SK-MEL-5 (cell line): ENCODE results near the gene ADAR. TPM values are rescaled to one million over a fixed set of nuclear protein-coding genes. Genes with fewer than 3 reads are reported as not detected.

Experiments
- DNase-seq: peaks from one replicate; pipeline ENCODE4 v3.0.0-alpha.2; 2016; ENCODE audit warnings: low read depth, low spot score
- in situ Hi-C: cut with HindIII; loops from 2 replicates; pipeline ENCODE4 v1.10.0; 2016; ENCODE audit warnings: low sequenced_read_pairs, high pct_unique_total_duplicates, low pct_unique_long_range_greater_than_20kb
- total RNA-seq: library from RNA; depleted of rRNA; stranded (reverse); fragments of >200 nt; shearing (Covaris generic); gene quantifications from 2 replicates; pipeline ENCODE4 v1.2.3, GENCODE V29; 2014

ADAR gene
- total RNA-seq, 1 experiment from 2014 or later = 184 TPM

- no peak for DNase-seq
- in situ Hi-C loops = no loop called here
These were observed 33.3 kb downstream of the ADAR start for GRCh38 chr1:154574716-154575115.

DNA sequence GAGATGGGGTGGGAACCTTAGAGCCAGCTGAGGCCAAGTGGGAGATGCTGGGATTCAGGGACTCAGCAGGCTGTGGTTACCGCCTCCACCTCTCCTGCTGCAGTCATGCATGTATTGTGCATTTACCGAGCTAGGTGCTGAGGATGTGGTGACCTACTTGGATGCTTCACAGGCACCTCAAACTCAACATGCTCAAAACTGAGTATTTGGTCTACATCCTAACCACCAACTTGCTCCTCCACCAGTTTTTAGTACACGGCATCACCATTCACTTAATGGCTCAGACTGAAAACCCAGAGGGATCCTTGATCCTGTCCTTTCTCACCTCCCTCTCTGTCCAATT, 34.8 kb downstream of the ADAR start:
- in situ Hi-C loops = no loop called here
- no peak for DNase-seq

- DNase-seq = no peak
- in situ Hi-C loops = no loop called here
These were observed 35.4 kb downstream of the ADAR start for GRCh38 chr1:154572468-154573167.

GRCh38 chr1:154571964-154572288, 36.1 kb downstream of the ADAR start:
- in situ Hi-C loops = no loop called here
- DNase-seq = no peak

DNA sequence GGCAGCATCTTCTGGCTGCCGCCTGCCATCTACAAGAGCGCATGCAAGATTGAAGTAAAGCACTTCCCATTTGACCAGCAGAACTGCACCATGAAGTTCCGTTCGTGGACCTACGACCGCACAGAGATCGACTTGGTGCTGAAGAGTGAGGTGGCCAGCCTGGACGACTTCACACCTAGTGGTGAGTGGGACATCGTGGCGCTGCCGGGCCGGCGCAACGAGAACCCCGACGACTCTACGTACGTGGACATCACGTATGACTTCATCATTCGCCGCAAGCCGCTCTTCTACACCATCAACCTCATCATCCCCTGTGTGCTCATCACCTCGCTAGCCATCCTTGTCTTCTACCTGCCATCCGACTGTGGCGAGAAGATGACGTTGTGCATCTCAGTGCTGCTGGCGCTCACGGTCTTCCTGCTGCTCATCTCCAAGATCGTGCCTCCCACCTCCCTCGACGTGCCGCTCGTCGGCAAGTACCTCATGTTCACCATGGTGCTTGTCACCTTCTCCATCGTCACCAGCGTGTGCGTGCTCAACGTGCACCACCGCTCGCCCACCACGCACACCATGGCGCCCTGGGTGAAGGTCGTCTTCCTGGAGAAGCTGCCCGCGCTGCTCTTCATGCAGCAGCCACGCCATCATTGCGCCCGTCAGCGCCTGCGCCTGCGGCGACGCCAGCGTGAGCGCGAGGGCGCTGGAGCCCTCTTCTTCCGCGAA, 36.6 kb downstream of the ADAR start:
- in situ Hi-C loops = no loop called here
- no peak for DNase-seq

DNA sequence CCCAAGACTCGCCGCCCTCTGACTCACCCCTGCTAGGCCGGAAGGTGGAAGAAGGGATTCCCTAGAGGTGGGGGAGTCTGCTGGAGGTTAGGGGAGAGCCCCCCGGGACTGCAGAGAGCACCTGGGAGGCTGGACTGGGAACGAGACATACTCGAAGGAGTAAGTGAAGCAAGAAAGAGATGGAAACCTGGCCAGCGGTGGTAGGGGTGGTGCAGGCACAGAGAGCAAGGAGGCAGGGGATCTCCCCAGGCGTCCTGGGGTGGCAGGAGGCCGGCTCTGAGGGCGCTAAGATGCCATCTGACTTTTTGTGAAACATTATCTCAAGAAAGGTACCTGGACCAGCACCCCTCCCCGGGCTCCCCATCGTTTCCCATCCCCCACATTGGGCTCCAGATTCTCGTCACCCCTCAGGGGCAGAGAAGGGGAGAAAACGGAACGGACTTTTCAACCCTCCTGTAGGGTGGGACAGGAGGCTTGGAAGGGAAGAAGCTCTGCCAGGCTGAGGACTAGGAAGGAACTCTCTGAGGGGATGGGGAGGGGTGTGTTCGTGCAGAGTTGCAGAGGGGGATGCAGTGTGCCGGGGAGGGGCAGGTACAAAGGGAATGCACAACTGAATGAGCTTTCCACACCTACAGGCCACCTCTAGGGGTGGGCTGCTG, 39.7 kb downstream of the ADAR start:
- in situ Hi-C loops = no loop called here
- DNase-seq = no peak

DNA sequence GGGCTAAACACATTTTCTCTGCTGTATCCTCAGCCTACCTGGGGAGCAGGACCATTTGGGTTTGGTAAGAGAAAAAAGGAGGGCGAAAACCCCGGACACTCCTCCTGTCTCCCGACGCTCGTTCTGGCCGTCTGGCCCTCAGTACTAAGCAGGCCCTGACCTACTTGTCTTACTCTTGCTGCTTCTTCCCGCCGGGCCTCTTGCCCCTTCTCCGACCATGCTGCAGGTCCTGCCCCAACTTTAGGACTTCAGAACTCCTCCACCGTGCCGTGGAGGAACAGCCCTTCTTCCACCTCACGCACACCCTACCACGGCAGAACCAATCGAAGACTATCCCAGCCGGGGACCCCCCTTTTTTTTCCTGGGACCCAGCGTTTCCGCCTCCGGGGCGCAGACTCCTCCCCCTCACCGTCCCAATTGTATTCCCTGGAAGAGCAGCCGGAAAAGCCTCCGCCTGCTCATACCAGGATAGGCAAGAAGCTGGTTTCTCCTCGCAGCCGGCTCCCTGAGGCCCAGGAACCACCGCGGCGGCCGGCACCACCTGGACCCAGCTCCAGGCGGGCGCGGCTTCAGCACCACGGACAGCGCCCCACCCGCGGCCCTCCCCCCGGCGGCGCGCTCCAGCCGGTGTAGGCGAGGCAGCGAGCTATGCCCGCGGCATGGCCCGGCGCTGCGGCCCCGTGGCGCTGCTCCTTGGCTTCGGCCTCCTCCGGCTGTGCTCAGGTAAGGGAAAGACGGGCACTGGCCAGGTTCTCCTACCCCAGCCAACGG, 40.4 kb downstream of the ADAR start, which contains the start of gene CHRNB2:
Gene CHRNB2 (plus strand): TSS at position 393 of the 771 bp plus-strand sequence. CDS start 267 bp downstream, at position 660.
- in situ Hi-C loops = no loop called here
- peak; percentile 44 for DNase-seq

DNA sequence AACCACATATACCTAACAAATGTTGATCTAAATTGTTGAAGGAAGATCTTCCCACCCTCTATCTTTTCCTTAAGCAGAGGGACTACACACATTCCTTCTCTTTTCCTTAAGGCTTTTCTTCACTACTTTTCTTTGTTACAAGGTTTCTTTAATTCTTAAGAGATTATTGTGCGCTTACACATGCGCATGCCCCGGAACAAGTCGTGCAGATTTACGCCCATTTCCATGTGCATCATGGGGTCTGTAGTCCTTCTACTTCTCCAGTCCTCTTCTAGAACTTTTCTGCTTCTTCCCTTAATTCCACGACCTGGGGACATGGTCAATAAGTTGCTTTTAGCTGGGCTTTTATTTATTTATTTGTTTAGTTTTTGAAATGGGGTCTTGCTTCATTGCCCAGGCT, 42.1 kb downstream of the ADAR start:
- in situ Hi-C loops = no loop called here
- DNase-seq = no peak

DNA sequence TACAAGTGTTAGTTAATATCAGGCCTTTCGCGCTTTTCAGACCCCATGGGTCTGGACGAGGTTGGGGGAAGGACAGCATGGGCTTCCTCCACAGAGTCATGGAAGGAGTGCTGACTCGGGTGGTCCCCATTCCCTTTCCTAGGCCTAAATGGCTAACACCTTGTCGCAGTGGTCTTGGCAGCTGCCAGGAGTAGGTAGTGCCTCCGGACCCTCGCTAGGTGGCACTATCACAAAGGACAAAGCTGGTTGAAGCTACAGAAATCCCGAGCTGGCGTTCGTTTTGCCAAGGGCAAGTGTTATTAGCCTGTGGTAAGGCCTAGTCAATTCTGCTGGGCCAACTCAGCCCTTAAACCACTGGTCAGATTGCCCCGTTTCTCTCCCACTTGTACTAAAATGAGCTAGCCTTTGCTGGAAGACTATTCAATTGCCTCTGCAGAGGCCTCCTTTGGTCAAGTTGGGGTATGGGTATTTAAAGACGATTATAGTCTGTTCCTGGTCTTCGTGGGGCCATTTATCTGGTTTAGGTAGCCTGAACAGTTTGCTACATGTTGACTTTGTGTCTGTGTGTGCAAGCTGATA, 48.4 kb downstream of the ADAR start:
- in situ Hi-C loops = no loop called here
- peak; percentile 99 for DNase-seq

DNA sequence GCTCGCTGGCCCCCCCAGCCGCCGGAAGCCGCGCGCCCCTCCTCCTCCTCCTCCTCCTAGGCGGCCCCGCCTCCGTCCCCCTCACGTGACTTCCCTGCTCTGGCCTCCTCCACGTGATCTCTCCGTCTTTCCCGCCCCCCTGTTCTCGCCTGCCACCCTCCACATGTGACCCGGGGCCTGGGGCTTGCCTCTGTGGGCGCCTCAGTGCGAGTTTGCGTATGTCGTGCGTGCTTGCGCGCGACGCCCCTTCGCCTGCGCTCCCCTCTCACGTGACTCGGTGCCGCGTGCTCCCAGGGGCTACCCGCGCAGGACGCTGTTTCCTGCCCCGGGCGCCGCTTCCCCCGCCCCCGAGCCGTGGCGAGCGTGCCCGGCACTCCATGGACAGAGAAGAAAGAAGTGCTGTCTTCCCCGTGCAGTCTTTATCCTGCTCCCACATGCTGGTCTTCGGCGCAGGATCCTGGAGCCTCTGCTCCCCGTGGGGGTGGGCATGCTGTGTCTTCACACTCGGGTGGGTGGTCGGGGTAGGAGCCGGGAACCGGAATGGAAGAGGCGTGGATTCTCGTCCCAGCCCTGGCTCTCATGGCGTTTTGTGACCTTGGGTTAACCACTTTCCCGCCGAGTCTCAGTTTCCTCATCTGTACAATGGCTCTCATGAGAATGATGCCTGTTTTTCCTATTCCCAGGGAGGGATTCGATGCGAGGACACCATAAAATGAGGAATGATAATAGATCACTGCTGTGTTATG, 49.1 kb downstream of the ADAR start:
- in situ Hi-C loops = no loop called here
- peak; percentile 100 for DNase-seq

DNA sequence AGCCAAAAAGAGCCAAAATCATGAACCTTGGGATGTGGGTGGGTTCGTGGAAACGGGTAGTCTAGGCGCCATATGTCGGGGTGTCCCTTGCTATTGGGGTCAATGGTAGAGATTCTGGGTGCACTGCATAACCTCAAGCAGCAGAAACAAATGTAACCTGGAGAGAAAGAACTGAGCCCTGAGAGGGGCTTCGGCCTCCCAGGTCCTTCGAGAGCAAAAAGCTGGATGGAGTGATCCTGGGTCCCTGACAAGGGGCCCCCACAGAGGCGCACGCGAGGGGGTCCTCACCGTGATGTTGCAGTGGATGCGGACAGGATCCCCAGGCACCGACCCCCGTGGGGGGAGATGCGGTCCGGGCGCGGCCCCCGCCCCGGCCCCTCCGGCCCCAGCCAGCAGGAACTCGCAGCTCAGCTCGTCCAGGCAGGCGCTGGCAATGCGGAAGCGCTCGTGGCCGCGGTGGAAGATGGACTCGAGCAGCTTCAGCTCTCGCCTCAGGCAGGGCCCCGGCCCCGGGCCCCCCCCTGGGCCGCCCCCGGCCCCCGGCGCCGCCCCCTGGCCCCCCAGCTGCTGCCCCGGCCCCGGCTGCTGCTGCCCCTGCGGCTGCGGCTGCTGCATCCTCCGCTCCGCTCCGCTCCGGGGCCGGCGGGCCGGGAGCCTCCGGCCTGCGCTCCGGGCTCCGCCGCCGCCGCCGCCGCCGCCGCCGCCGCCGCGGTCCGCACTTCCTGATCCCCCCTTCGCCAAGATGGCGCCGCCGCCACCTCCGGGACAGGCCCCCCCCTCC, 49.9 kb downstream of the ADAR start, which contains the start of gene UBE2Q1:
Gene UBE2Q1 (minus strand): TSS at position 724 of the 781 bp plus-strand sequence. CDS start 109 bp downstream, at position 615.
- in situ Hi-C loops = no loop called here
- DNase-seq = peak; percentile 38

DNA sequence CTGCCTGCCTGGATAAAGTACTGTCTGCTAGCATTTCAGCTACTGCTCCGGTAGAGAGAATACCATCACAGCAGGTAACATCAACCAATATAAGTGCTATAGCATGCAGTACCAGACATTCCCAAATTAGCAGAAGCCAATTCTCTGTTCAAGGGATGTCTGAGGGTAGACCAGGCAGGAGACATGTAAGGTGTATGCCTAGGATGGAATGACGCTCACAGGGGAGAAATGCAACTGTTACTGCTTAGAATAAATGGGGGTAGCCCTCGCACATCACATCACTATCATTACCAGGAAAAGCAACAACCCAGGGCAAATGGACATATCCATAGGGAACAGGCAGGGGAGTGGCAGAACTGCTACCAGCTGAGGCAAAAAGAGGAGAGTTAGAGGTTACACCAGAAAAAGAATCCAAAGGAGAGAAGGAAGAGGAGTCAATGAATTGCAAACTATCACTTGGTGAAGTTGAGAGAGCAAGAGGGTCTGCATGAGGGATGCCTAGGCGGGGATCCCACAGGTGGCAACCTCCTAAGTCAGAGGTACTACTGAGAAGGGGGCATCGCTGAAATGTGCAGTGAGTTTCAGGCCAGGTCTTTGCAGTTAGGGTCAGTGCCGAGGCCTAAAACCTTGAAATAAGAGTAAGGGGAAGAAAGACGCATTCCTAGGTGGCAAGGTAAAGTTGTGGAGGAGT, 50.6 kb downstream of the ADAR start:
- in situ Hi-C loops = no loop called here
- no peak for DNase-seq

DNA sequence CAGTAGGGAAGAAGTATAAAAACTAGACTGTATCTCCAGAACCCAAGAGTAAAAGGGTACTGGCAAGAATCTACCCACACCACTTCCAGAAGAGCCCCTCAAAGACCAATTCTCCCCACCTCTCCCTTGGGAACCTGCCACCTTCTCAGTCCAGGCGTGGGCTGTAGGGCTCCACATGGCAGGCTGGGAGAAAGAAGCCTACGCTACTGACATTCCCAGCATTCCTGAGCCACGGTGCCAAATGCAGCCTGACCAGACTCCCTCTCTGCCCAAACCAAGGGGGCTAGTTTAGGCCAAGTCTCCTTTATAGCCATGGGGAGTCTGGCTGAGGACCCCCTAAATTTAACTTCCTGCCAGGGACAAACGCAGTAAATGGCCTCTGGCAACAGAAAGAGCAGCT, 51.6 kb downstream of the ADAR start:
- DNase-seq = peak; percentile 42
- in situ Hi-C loops = no loop called here

GRCh38 chr1:154553056-154554030, 54.6 kb downstream of the ADAR start:
- no peak for DNase-seq
- in situ Hi-C loops = no loop called here

GRCh38 chr1:154552036-154552435, 56.0 kb downstream of the ADAR start:
- in situ Hi-C loops = no loop called here

More at GRCh38 chr1:154552036-154552435, 56.0 kb downstream of the ADAR start:
- no peak for DNase-seq
